SU-DHL-6 (cell line): ENCODE data around the gene SELENOO.

Source experiments
- H2AFZ ChIP-seq: fragments of 200-600 bp; sonication (generic); 2 replicates; pipeline ENCODE4 v1.6.1; 2014; ENCODE audit warnings: low read depth, mild to moderate bottlenecking, moderate library complexity, mixed read lengths, antibody characterized with exemption, low read length; ENCODE audit not compliant: severe bottlenecking
- H3F3A ChIP-seq: fragments of 200-600 bp; shearing (Covaris generic); 2 replicates; pipeline ENCODE4 v1.6.0; 2016; ENCODE audit warnings: antibody characterized with exemption, mild to moderate bottlenecking; ENCODE audit not compliant: insufficient read depth
- H3K27ac ChIP-seq: fragments of 200-600 bp; sonication (generic); 2 replicates; pipeline ENCODE4 v1.5.1; 2016; ENCODE audit warnings: low read depth, mild to moderate bottlenecking, low read length, moderate library complexity, mixed read lengths
- H3K27me3 ChIP-seq: fragments of 200-600 bp; sonication (generic), shearing (Covaris generic); 2 replicates; pipeline ENCODE4 v1.6.0; 2014; ENCODE audit warnings: mild to moderate bottlenecking, low read length
- H3K36me3 ChIP-seq: fragments of 200-600 bp; sonication (generic); 2 replicates; pipeline ENCODE4 v1.6.1; 2014; ENCODE audit warnings: mild to moderate bottlenecking, low read length, mixed read lengths
- H3K4me2 ChIP-seq: fragments of 300-600, 200-600 bp; shearing (Covaris generic), sonication (generic); 2 replicates; pipeline ENCODE4 v1.6.0; 2014; ENCODE audit warnings: low read length, low read depth, mild to moderate bottlenecking; ENCODE audit not compliant: poor library complexity, severe bottlenecking
- H3K4me3 ChIP-seq: fragments of 200-600 bp; sonication (generic); 2 replicates; pipeline ENCODE4 v1.5.1; 2014; ENCODE audit warnings: antibody characterized with exemption, low read length, mild to moderate bottlenecking, mixed read lengths; ENCODE audit not compliant: insufficient read depth, poor library complexity, severe bottlenecking
- H3K79me2 ChIP-seq: fragments of 200-600 bp; sonication (generic); 2 replicates; pipeline ENCODE4 v1.6.1; 2014; ENCODE audit warnings: mild to moderate bottlenecking, low read length, moderate library complexity; ENCODE audit not compliant: insufficient read depth
- H3K9ac ChIP-seq: fragments of 200-600 bp; sonication (generic); 2 replicates; pipeline ENCODE4 v1.7.0; 2014; ENCODE audit warnings: mild to moderate bottlenecking, low read length
- H3K9me2 ChIP-seq: fragments of 200-600 bp; sonication (generic); replicated peaks from 2 replicates; pipeline ENCODE4 v1.6.1; 2014; ENCODE audit warnings: low read length; ENCODE audit not compliant: insufficient read depth
- H3K9me3 ChIP-seq: fragments of 200-600 bp; sonication (generic); 2 replicates; pipeline ENCODE4 v1.6.1; 2014; ENCODE audit warnings: low read length, mixed read lengths; ENCODE audit not compliant: insufficient read depth
- H4K20me1 ChIP-seq: fragments of 200-600 bp; sonication (generic); 2 replicates; pipeline ENCODE4 v1.6.1; 2014; ENCODE audit warnings: low read depth, mild to moderate bottlenecking, antibody characterized with exemption, low read length, moderate library complexity, mixed read lengths
- CTCF ChIP-seq: fragments of 200-600 bp; sonication (generic); IDR thresholded peaks from one replicate; pipeline ENCODE4 v1.5.1; 2017; ENCODE audit warnings: antibody characterized with exemption, mild to moderate bottlenecking, low read length, moderate library complexity; ENCODE audit not compliant: insufficient read depth, poor library complexity, severe bottlenecking
- EZH2phosphoT487 ChIP-seq: fragments of 200-600 bp; sonication (generic), shearing (Covaris generic); conservative IDR thresholded peaks from 2 replicates; pipeline ENCODE4 v1.6.1; 2018; ENCODE audit warnings: mild to moderate bottlenecking, antibody characterized with exemption, low read length, moderate library complexity, mixed read lengths

SELENOO gene

GRCh38 chr22:50180727-50181521 lies 19.9 kb upstream of the SELENOO start:
- no peaks in the 10 kb centered on the region for H3K36me3 ChIP-seq
- TF ChIP-seq CTCF (no peak), EZH2phosphoT487 (no peak)
- no peaks in the 10 kb centered on the region for H3F3A ChIP-seq

GRCh38 chr22:50182176-50183081 lies 18.4 kb upstream of the SELENOO start:
- Histone ChIP-seq H3F3A (peaks cover 9% of the 10 kb centered on the region), H3K9me2 (no peaks in the 10 kb centered on the region), H3K36me3 (no peaks in the 10 kb centered on the region), H3K27me3 (no peaks in the 10 kb centered on the region), H2AFZ (no peak overlapping the region), H3K27ac (no peak overlapping the region), H3K4me2 (no peak overlapping the region), H3K9ac (no peak overlapping the region), H3K9me3 (no peaks in the 10 kb centered on the region), H4K20me1 (no peaks in the 10 kb centered on the region), H3K79me2 (peaks cover 14% of the 10 kb centered on the region), H3K4me3 (no peak overlapping the region)
- no peak for TF ChIP-seq EZH2phosphoT487
- TF ChIP-seq CTCF = no peak

More at GRCh38 chr22:50180727-50181521, 19.9 kb upstream of the SELENOO start:
- Histone ChIP-seq H3K9me3 (no peaks in the 10 kb centered on the region), H4K20me1 (no peaks in the 10 kb centered on the region), H3K4me3 (no peak overlapping the region), H3K9ac (no peak overlapping the region), H3K27ac (no peak overlapping the region), H3K4me2 (no peak overlapping the region), H3K27me3 (no peaks in the 10 kb centered on the region), H2AFZ (no peak overlapping the region), H3K9me2 (no peaks in the 10 kb centered on the region), H3K79me2 (no peaks in the 10 kb centered on the region)

- H3K27ac ChIP-seq = no peak overlapping the region
- peaks cover 18% of the 10 kb centered on the region for H3K79me2 ChIP-seq
- no peak overlapping the region for H3K9ac ChIP-seq
- H3K36me3 ChIP-seq = no peaks in the 10 kb centered on the region
- H2AFZ ChIP-seq = no peak overlapping the region
- H3K4me3 ChIP-seq = no peak overlapping the region
- H3F3A ChIP-seq = peaks cover 15% of the 10 kb centered on the region
- H3K9me3 ChIP-seq = no peaks in the 10 kb centered on the region
- H3K27me3 ChIP-seq = no peaks in the 10 kb centered on the region
- H3K9me2 ChIP-seq = no peaks in the 10 kb centered on the region
- no peak overlapping the region for H3K4me2 ChIP-seq
- no peaks in the 10 kb centered on the region for H4K20me1 ChIP-seq
- no peak for TF ChIP-seq CTCF
- TF ChIP-seq EZH2phosphoT487 = no peak
Observed at GRCh38 chr22:50183141-50183971, 17.5 kb upstream of the SELENOO start.
